ACC112 (cell line): ENCODE results near the gene STX19.
A peak's percentile ranks its signal among the peaks of the same experiment; 100 is the strongest.
"Not testable (repeated sequence)": the region's sequence is repeated elsewhere in the genome, so short reads cannot be mapped to it uniquely, and the experiment has no call there.

Source experiments
- H2AFZ ChIP-seq: fragments of 200-600 bp; sonication (generic); one replicate; pipeline ENCODE4 v1.6.0; 2017; ENCODE audit warnings: antibody characterized with exemption, low read length; ENCODE audit not compliant: unreplicated experiment
- H3K27ac ChIP-seq: fragments of 200-600 bp; sonication (generic); 2 replicates; pipeline ENCODE4 v1.5.1; 2014; ENCODE audit warnings: low read depth, mild to moderate bottlenecking, antibody characterized with exemption, low read length, moderate library complexity
- H3K27me3 ChIP-seq: fragments of 200-600 bp; sonication (generic); 2 replicates; pipeline ENCODE4 v1.6.1; 2014; ENCODE audit warnings: mild to moderate bottlenecking, antibody characterized with exemption, low read length, moderate library complexity, mixed read lengths; ENCODE audit not compliant: insufficient read depth
- H3K36me3 ChIP-seq: fragments of 200-600 bp; sonication (generic); 2 replicates; pipeline ENCODE4 v1.6.1; 2016; ENCODE audit warnings: mild to moderate bottlenecking, antibody characterized with exemption, low read length, moderate library complexity, mixed read lengths; ENCODE audit not compliant: insufficient read depth
- H3K4me1 ChIP-seq: fragments of 200-600 bp; sonication (generic); one replicate; pipeline ENCODE4 v1.6.1; 2016; ENCODE audit warnings: low read length, mixed read lengths; ENCODE audit not compliant: insufficient read depth, unreplicated experiment, control insufficient read depth
- H3K4me3 ChIP-seq: fragments of 200-600 bp; sonication (generic); 2 replicates; pipeline ENCODE4 v1.5.1; 2014; ENCODE audit warnings: mild to moderate bottlenecking, low read depth, low read length
- H3K79me2 ChIP-seq: fragments of 200-600 bp; sonication (generic); one replicate; pipeline ENCODE4 v1.6.0; 2016; ENCODE audit warnings: low read length; ENCODE audit not compliant: control insufficient read depth, unreplicated experiment, insufficient read depth

The STX19 gene

GRCh38 chr3:94063496-94064119, 35.2 kb upstream of the STX19 start:
- Histone ChIP-seq H3K27ac (peak overlapping the region; percentile 89), H2AFZ (peak overlapping the region; percentile 87), H3K4me3 (peak overlapping the region; percentile 96), H3K4me1 (peaks cover 23% of the 10 kb centered on the region), H3K27me3 (no peaks in the 10 kb centered on the region), H3K36me3 (peaks cover 17% of the 10 kb centered on the region), H3K79me2 (peaks cover 14% of the 10 kb centered on the region)

GRCh38 chr3:94062513-94063404, 34.4 kb upstream of the STX19 start, which contains the start of the genes DHFR2 and NSUN3:
DHFR2 (minus strand) TSS chr3:94062916; CDS start chr3:94061511, 1,405 bp downstream.
NSUN3 (plus strand) TSS chr3:94063061; CDS start chr3:94063127, 66 bp downstream.
- H3K79me2 ChIP-seq, result peaks cover 14% of the 10 kb centered on the region
- H2AFZ ChIP-seq, result peak within 1 kb of the TSS; percentile 87
- H3K27ac ChIP-seq, result peak within 1 kb of the TSS; percentile 89
- H3K27me3 ChIP-seq, result no peaks in the 10 kb centered on the region
- H3K36me3 ChIP-seq, result peaks cover 13% of the 10 kb centered on the region
- peak within 1 kb of the TSS; percentile 96 for H3K4me3 ChIP-seq
- peaks cover 23% of the 10 kb centered on the region for H3K4me1 ChIP-seq

GRCh38 chr3:94061297-94061696, 32.9 kb upstream of the STX19 start:
- Histone ChIP-seq H3K27ac (no peak overlapping the region), H3K4me1 (peaks cover 23% of the 10 kb centered on the region), H3K27me3 (no peaks in the 10 kb centered on the region), H3K4me3 (no peak overlapping the region), H3K36me3 (no peaks in the 10 kb centered on the region), H3K79me2 (peaks cover 14% of the 10 kb centered on the region), H2AFZ (no peak overlapping the region)

- H3K27me3 ChIP-seq, result no peaks in the 10 kb centered on the region
Observed at GRCh38 chr3:94050546-94050945, 22.1 kb upstream of the STX19 start.

GRCh38 chr3:94049267-94049666, 20.9 kb upstream of the STX19 start:
- H3K4me1 ChIP-seq, result no peaks in the 10 kb centered on the region
- H3K4me3 ChIP-seq, result no peak overlapping the region
- H3K79me2 ChIP-seq, result no peaks in the 10 kb centered on the region
- H3K27me3 ChIP-seq, result no peaks in the 10 kb centered on the region
- no peak overlapping the region for H2AFZ ChIP-seq
- H3K27ac ChIP-seq, result no peak overlapping the region
- H3K36me3 ChIP-seq, result peaks cover 3% of the 10 kb centered on the region; the same call in 1 of the 2 replicates

More at GRCh38 chr3:94050546-94050945, 22.1 kb upstream of the STX19 start:
- H3K79me2 ChIP-seq, result no peaks in the 10 kb centered on the region
- H3K4me3 ChIP-seq, result no peak overlapping the region
- H3K36me3 ChIP-seq, result peaks cover 3% of the 10 kb centered on the region; the same call in 1 of the 2 replicates
- H2AFZ ChIP-seq, result no peak overlapping the region
- H3K27ac ChIP-seq, result no peak overlapping the region
- H3K4me1 ChIP-seq, result no peaks in the 10 kb centered on the region

GRCh38 chr3:94046533-94046932, 18.1 kb upstream of the STX19 start:
- Histone ChIP-seq H3K27ac (no peak overlapping the region), H3K79me2 (no peaks in the 10 kb centered on the region), H3K4me3 (no peak overlapping the region), H3K36me3 (no peaks in the 10 kb centered on the region; the same call in 1 of the 2 replicates), H2AFZ (no peak overlapping the region), H3K27me3 (no peaks in the 10 kb centered on the region), H3K4me1 (no peaks in the 10 kb centered on the region)

- not testable (repeated sequence) for H3K36me3 ChIP-seq, H3K27ac ChIP-seq, H3K4me3 ChIP-seq, H3K79me2 ChIP-seq, H3K4me1 ChIP-seq, H2AFZ ChIP-seq, H3K27me3 ChIP-seq
Observed at GRCh38 chr3:94044100-94044936, 15.9 kb upstream of the STX19 start.

GRCh38 chr3:94043285-94043684, 14.9 kb upstream of the STX19 start:
- Histone ChIP-seq H3K79me2 (no peaks in the 10 kb centered on the region), H3K4me3 (no peak overlapping the region), H3K36me3 (0 out of 2 replicates have a peak, but pooled peaks cover 3% of the 10 kb centered on the region), H3K27ac (no peak overlapping the region), H3K27me3 (no peaks in the 10 kb centered on the region), H3K4me1 (no peaks in the 10 kb centered on the region), H2AFZ (no peak overlapping the region)

- H3K36me3 ChIP-seq, result 0 out of 2 replicates have a peak, but pooled peaks cover 3% of the 10 kb centered on the region
- H3K27me3 ChIP-seq, result no peaks in the 10 kb centered on the region
- no peak overlapping the region for H3K4me3 ChIP-seq
- H2AFZ ChIP-seq, result no peak overlapping the region
- no peaks in the 10 kb centered on the region for H3K4me1 ChIP-seq
- no peaks in the 10 kb centered on the region for H3K79me2 ChIP-seq
- no peak overlapping the region for H3K27ac ChIP-seq
Observed at GRCh38 chr3:94036909-94037507, 8.6 kb upstream of the STX19 start.

GRCh38 chr3:94026623-94027022, 1.8 kb downstream of the STX19 start:
- Histone ChIP-seq H3K79me2 (no peaks in the 10 kb centered on the region), H3K4me1 (no peaks in the 10 kb centered on the region), H3K27me3 (no peaks in the 10 kb centered on the region), H3K4me3 (no peak overlapping the region), H3K27ac (no peak overlapping the region), H2AFZ (no peak overlapping the region), H3K36me3 (no peaks in the 10 kb centered on the region; the same call in 1 of the 2 replicates)
